Neural progenitor cell (in vitro differentiated cells): ENCODE data around the gene SEPHS1. TPM values are rescaled to one million over a fixed set of nuclear protein-coding genes. Genes with fewer than 3 reads are reported as not detected.

Experiments used
- DNase-seq: peaks from one replicate; pipeline ENCODE4 v3.0.0-alpha.2; 2016; ENCODE audit warnings: low spot score
- H2AFZ ChIP-seq: fragments of 200-600 bp; sonication (generic); replicated peaks from 2 replicates; pipeline ENCODE4 v1.6.1; 2016; ENCODE audit warnings: antibody characterized with exemption
- H3F3A ChIP-seq: fragments of 200-600 bp; sonication (generic); 2 replicates; pipeline ENCODE4 v1.6.1; 2016; ENCODE audit warnings: antibody characterized with exemption, low read depth
- H3K27ac ChIP-seq: fragments of 200-600 bp; sonication (generic); 2 replicates; pipeline ENCODE4 v1.5.1; 2016; ENCODE audit warnings: mild to moderate bottlenecking
- H3K27me3 ChIP-seq: fragments of 200-600 bp; sonication (generic); 2 replicates; pipeline ENCODE4 v1.6.1; 2016; ENCODE audit warnings: mild to moderate bottlenecking, moderate library complexity
- H3K36me3 ChIP-seq: fragments of 200-600 bp; sonication (generic); 2 replicates; pipeline ENCODE4 v1.5.1; 2016
- H3K4me1 ChIP-seq: fragments of 200-600 bp; sonication (generic); 2 replicates; pipeline ENCODE4 v1.6.1; 2016; ENCODE audit warnings: mixed run types
- H3K4me2 ChIP-seq: fragments of 200-600 bp; sonication (generic); 2 replicates; pipeline ENCODE4 v1.6.1; 2016
- H3K4me3 ChIP-seq: fragments of 200-600 bp; sonication (generic); 2 replicates; pipeline ENCODE4 v1.5.1; 2016
- H3K79me2 ChIP-seq: fragments of 200-600 bp; sonication (generic); 2 replicates; pipeline ENCODE4 v1.6.1; 2016; ENCODE audit warnings: low read depth
- H3K9ac ChIP-seq: fragments of 200-600 bp; sonication (generic); 2 replicates; pipeline ENCODE4 v1.6.1; 2016
- H3K9me3 ChIP-seq: fragments of 200-600 bp; sonication (generic); 2 replicates; pipeline ENCODE4 v1.5.1; 2016; ENCODE audit warnings: low read depth
- H4K20me1 ChIP-seq: fragments of 200-600 bp; sonication (generic); 2 replicates; pipeline ENCODE4 v1.6.1; 2016; ENCODE audit warnings: low read depth
- H3K27ac Mint-ChIP-seq: 3 replicates; pipeline ENCODE4 v1.8.0; 2021; ENCODE audit warnings: mixed read lengths
- H3K27me3 Mint-ChIP-seq: 2 replicates; pipeline ENCODE4 v1.8.0; 2022; ENCODE audit warnings: low read depth, mild to moderate bottlenecking, inconsistent platforms, moderate library complexity, mixed read lengths; ENCODE audit not compliant: insufficient read depth
- H3K36me3 Mint-ChIP-seq: 3 replicates; pipeline ENCODE4 v1.8.0; 2021; ENCODE audit warnings: mixed read lengths
- H3K4me1 Mint-ChIP-seq: 3 replicates; pipeline ENCODE4 v1.8.0; 2021; ENCODE audit warnings: mixed read lengths
- H3K4me3 Mint-ChIP-seq: 3 replicates; pipeline ENCODE4 v1.8.0; 2021; ENCODE audit warnings: mild to moderate bottlenecking, moderate library complexity, mixed read lengths
- H3K9me3 Mint-ChIP-seq: 3 replicates; pipeline ENCODE4 v1.8.0; 2020; ENCODE audit warnings: mixed read lengths
- CTCF ChIP-seq: fragments of 200-600 bp; sonication (generic); IDR thresholded peaks from 2 replicates; pipeline ENCODE4 v1.5.1; 2017; ENCODE audit warnings: antibody characterized with exemption, mild to moderate bottlenecking
- EZH2 ChIP-seq: fragments of 200-600 bp; sonication (generic); IDR thresholded peaks from 2 replicates; pipeline ENCODE4 v1.6.1; 2017; ENCODE audit warnings: antibody characterized with exemption, mild to moderate bottlenecking, moderate library complexity
- EZH2phosphoT487 ChIP-seq: fragments of 200-600 bp; sonication (generic); IDR thresholded peaks from 2 replicates; pipeline ENCODE4 v1.6.1; 2017; ENCODE audit warnings: antibody characterized with exemption
- total RNA-seq: library from RNA; depleted of rRNA; stranded (reverse); fragments of >200 nt; gene quantifications from 2 replicates; pipeline ENCODE4 v1.2.3, GENCODE V29; 2015; ENCODE audit warnings: low replicate concordance

The SEPHS1 gene
- total RNA-seq, 1 donor from 2014 or later, result 94.9 TPM

GRCh38 chr10:13337827-13338196 lies 10.3 kb downstream of the SEPHS1 start:
- H3K9me3 ChIP-seq, result no peaks in the 10 kb centered on the region
- no peaks in the 10 kb centered on the region for H3K27me3 ChIP-seq
- no peaks in the 10 kb centered on the region for H3K36me3 ChIP-seq
- Mint-ChIP-seq H3K4me3 (no peak overlapping the region), H3K27me3 (no peaks in the 10 kb centered on the region), H3K36me3 (peaks cover 19% of the 10 kb centered on the region), H3K9me3 (no peaks in the 10 kb centered on the region), H3K27ac (no peak overlapping the region), H3K4me1 (peaks cover 2% of the 10 kb centered on the region)
- no peak overlapping the region for H3K27ac ChIP-seq
- no peak overlapping the region for H2AFZ ChIP-seq
- no peaks in the 10 kb centered on the region for H3F3A ChIP-seq
- no peak for TF ChIP-seq EZH2
- TF ChIP-seq CTCF, result no peak
- TF ChIP-seq EZH2phosphoT487, result no peak
- no peaks in the 10 kb centered on the region for H3K4me1 ChIP-seq
- H3K4me3 ChIP-seq, result no peak overlapping the region
- no peak overlapping the region for H3K4me2 ChIP-seq
- H4K20me1 ChIP-seq, result peaks cover 13% of the 10 kb centered on the region
- no peak for DNase-seq
- H3K79me2 ChIP-seq, result peaks cover 66% of the 10 kb centered on the region
- H3K9ac ChIP-seq, result no peak overlapping the region

- H3K9ac ChIP-seq, result no peak overlapping the region
- no peak overlapping the region for H3K4me2 ChIP-seq
- no peaks in the 10 kb centered on the region for H3K4me1 ChIP-seq
- H3K27me3 Mint-ChIP-seq, result peaks cover 2% of the 10 kb centered on the region
- H3F3A ChIP-seq, result no peaks in the 10 kb centered on the region
- H3K79me2 ChIP-seq, result peaks cover 61% of the 10 kb centered on the region
- H4K20me1 ChIP-seq, result peaks cover 13% of the 10 kb centered on the region
- H3K36me3 ChIP-seq, result no peaks in the 10 kb centered on the region
- DNase-seq, result no peak
- no peaks in the 10 kb centered on the region for H3K9me3 Mint-ChIP-seq
- H3K27ac ChIP-seq, result no peak overlapping the region
- no peaks in the 10 kb centered on the region for H3K9me3 ChIP-seq
- no peak overlapping the region for H2AFZ ChIP-seq
- H3K4me3 Mint-ChIP-seq, result no peak overlapping the region
- H3K36me3 Mint-ChIP-seq, result peaks cover 22% of the 10 kb centered on the region
- no peak overlapping the region for H3K27ac Mint-ChIP-seq
- no peak for TF ChIP-seq CTCF
- TF ChIP-seq EZH2, result no peak
- no peak for TF ChIP-seq EZH2phosphoT487
- H3K4me1 Mint-ChIP-seq, result peaks cover 2% of the 10 kb centered on the region
- H3K4me3 ChIP-seq, result no peak overlapping the region
- H3K27me3 ChIP-seq, result no peaks in the 10 kb centered on the region
These were observed 10.8 kb downstream of the SEPHS1 start for GRCh38 chr10:13337128-13337826.

- Mint-ChIP-seq H3K4me1 (no peaks in the 10 kb centered on the region), H3K36me3 (peaks cover 29% of the 10 kb centered on the region), H3K27ac (no peak overlapping the region), H3K9me3 (no peaks in the 10 kb centered on the region), H3K27me3 (peaks cover 2% of the 10 kb centered on the region), H3K4me3 (no peak overlapping the region)
- H3K9me3 ChIP-seq, result no peaks in the 10 kb centered on the region
- H3F3A ChIP-seq, result no peaks in the 10 kb centered on the region
- no peak overlapping the region for H3K4me3 ChIP-seq
- TF ChIP-seq CTCF, result no peak
- no peak for TF ChIP-seq EZH2phosphoT487
- no peak overlapping the region for H3K4me2 ChIP-seq
- peaks cover 13% of the 10 kb centered on the region for H4K20me1 ChIP-seq
- H3K27ac ChIP-seq, result no peak overlapping the region
- no peaks in the 10 kb centered on the region for H3K4me1 ChIP-seq
- H3K27me3 ChIP-seq, result no peaks in the 10 kb centered on the region
- no peak overlapping the region for H2AFZ ChIP-seq
- H3K79me2 ChIP-seq, result peaks cover 47% of the 10 kb centered on the region
- H3K36me3 ChIP-seq, result peaks cover 10% of the 10 kb centered on the region
- DNase-seq, result no peak
- H3K9ac ChIP-seq, result no peak overlapping the region
These were observed 12.2 kb downstream of the SEPHS1 start for GRCh38 chr10:13335881-13336280.
